Nephron (organoid): ENCODE results near the gene CRYAA.

Experiments used
- H3K27ac Mint-ChIP-seq, 3 experiments: 2 replicates each; pipeline ENCODE4 v1.8.0; 2020; ENCODE audit warnings: mixed read lengths in 3 of 3, mild to moderate bottlenecking in 2 of 3, moderate library complexity in 1 of 3
- H3K27me3 Mint-ChIP-seq: 2 replicates; pipeline ENCODE4 v1.8.0; 2021; ENCODE audit warnings: low read depth, mild to moderate bottlenecking, moderate library complexity, mixed read lengths
- H3K36me3 Mint-ChIP-seq: 2 replicates; pipeline ENCODE4 v1.8.0; 2020; ENCODE audit warnings: low read depth, mixed read lengths
- H3K4me1 Mint-ChIP-seq: 2 replicates; pipeline ENCODE4 v1.8.0; 2020; ENCODE audit warnings: mixed read lengths
- H3K4me3 Mint-ChIP-seq, 3 experiments: 2 replicates each; pipeline ENCODE4 v1.8.0; 2020; ENCODE audit warnings: mild to moderate bottlenecking in 3 of 3, mixed read lengths in 3 of 3, moderate library complexity in 2 of 3
- H3K9me3 Mint-ChIP-seq: 2 replicates; pipeline ENCODE4 v1.8.0; 2020; ENCODE audit warnings: mixed read lengths
- CTCF ChIP-seq, 3 experiments: fragments of 200-600 bp; sonication (generic); IDR thresholded peaks; one replicate each; pipeline ENCODE4 v1.5.0; 2021; ENCODE audit warnings: antibody characterized with exemption in 3 of 3; ENCODE audit not compliant: unreplicated experiment in 3 of 3

CRYAA gene

DNA sequence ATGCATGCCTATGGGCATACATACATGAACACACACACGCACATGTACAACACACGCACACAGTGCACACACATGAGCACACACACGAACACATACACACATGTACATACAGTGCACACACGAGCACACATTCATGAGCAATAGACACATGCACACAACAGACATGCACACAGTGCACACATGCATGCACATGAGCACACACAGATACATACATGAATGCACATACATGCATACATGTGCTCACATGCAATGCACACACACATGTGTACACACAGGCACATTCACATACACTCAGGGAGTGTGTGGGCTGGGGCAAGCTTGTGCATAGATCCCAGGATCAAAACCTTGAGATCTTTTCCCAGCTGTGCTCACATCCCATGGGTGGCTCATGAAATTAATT is 18.9 kb downstream of the CRYAA start:
- Mint-ChIP-seq H3K9me3 (no peaks in the 10 kb centered on the region), H3K27ac (no peak overlapping the region), H3K4me1 (no peaks in the 10 kb centered on the region), H3K36me3 (no peaks in the 10 kb centered on the region), H3K4me3 (no peak overlapping the region), H3K27me3 (peaks cover 25% of the 10 kb centered on the region)
- TF ChIP-seq CTCF (IDR thresholded peaks at IDR 0.05; ENCODE audit: unreplicated experiment in 3 of 3): no peak

DNA sequence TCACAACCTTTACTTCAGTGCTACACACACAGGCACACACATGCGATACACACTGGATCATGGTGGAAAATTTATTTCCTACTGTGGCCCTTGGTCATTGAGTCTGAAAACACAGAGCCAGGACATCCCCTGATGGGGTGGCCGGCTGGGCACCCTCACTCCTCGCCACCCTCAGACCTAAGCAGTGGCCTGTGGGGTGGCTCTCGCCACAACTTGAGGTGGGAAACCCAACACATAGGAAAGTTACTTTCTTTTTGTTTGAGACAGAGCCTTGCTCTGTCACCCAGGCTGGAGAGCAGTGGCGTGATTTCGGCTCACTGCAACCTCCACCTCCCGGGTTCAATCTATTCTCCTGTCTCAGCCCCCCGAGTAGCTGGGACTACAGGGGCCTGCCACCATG is 19.4 kb downstream of the CRYAA start:
- no peak for TF ChIP-seq CTCF (IDR thresholded peaks at IDR 0.05; ENCODE audit: unreplicated experiment in 3 of 3)
- H3K27ac Mint-ChIP-seq: no peak overlapping the region
- peaks cover 27% of the 10 kb centered on the region for H3K27me3 Mint-ChIP-seq
- H3K36me3 Mint-ChIP-seq: peaks cover under 1% of the 10 kb centered on the region
- H3K4me3 Mint-ChIP-seq: no peak overlapping the region
- no peaks in the 10 kb centered on the region for H3K4me1 Mint-ChIP-seq
- no peaks in the 10 kb centered on the region for H3K9me3 Mint-ChIP-seq

DNA sequence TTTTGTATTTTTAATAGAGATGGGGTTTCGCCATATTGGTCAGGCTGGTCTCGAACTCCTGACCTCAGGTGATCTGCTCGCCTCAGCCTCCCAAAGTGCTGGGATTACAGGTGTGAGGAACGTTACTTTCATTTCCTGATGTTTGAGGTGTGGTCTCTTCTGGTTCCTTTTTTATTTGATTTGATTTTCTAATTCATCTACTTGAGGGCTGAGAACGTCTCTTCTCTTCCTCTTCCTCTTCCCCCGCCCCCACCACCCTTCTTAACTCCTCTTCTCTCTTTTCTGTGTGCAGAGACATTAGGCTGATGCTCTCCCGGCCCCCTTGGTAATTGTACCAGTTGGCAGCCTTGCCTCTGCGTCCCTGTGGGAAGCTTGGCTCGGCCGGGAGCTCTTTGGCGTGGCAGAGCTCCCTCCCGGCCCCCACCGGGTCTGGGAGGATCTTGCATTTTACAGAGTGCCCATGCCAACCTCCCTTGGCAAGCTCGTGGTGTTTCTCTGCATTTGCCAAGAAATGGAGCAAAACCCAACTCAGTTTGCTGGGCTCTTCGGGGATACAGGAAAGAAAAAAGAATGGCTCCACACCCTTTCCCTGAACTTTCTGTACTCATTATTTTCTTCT is 19.9 kb downstream of the CRYAA start:
- no peak overlapping the region for H3K4me3 Mint-ChIP-seq
- H3K9me3 Mint-ChIP-seq: no peaks in the 10 kb centered on the region
- peaks cover 3% of the 10 kb centered on the region for H3K36me3 Mint-ChIP-seq
- peaks cover 30% of the 10 kb centered on the region for H3K27me3 Mint-ChIP-seq
- H3K27ac Mint-ChIP-seq: no peak overlapping the region
- H3K4me1 Mint-ChIP-seq: no peaks in the 10 kb centered on the region
- no peak for TF ChIP-seq CTCF (IDR thresholded peaks at IDR 0.05; ENCODE audit: unreplicated experiment in 3 of 3)

DNA sequence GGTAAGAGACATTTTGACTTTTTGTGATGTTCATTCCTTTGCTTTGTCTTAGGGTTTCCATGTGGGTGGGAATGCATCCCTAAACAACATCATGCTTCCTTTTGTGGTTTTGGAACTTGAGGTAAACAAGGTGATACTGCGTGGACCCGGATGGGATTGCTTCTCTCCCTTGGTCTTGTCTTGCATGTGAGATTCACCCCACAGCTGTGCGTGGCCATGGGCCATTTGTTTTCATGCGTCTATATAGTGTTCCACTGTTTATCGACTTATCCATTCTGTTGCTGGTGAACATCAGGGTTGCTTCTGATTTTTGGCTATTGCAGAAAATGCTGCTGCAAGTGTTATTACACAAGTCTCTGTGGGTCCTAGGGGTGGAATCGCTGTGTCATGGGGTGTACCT is 21.1 kb downstream of the CRYAA start:
- H3K4me1 Mint-ChIP-seq: peaks cover 10% of the 10 kb centered on the region
- H3K9me3 Mint-ChIP-seq: no peaks in the 10 kb centered on the region
- peaks cover 41% of the 10 kb centered on the region for H3K27me3 Mint-ChIP-seq
- no peak overlapping the region for H3K4me3 Mint-ChIP-seq
- peaks cover 3% of the 10 kb centered on the region for H3K36me3 Mint-ChIP-seq
- no peak for TF ChIP-seq CTCF (IDR thresholded peaks at IDR 0.05; ENCODE audit: unreplicated experiment in 3 of 3)
- H3K27ac Mint-ChIP-seq: no peak overlapping the region

- peaks cover 3% of the 10 kb centered on the region for H3K36me3 Mint-ChIP-seq
- H3K4me3 Mint-ChIP-seq: no peak overlapping the region
- TF ChIP-seq CTCF (IDR thresholded peaks at IDR 0.05; ENCODE audit: unreplicated experiment in 3 of 3): no peak
- H3K27me3 Mint-ChIP-seq: peaks cover 41% of the 10 kb centered on the region
- no peaks in the 10 kb centered on the region for H3K9me3 Mint-ChIP-seq
- peaks cover 15% of the 10 kb centered on the region for H3K4me1 Mint-ChIP-seq
- H3K27ac Mint-ChIP-seq: no peak overlapping the region
These were observed 21.7 kb downstream of the CRYAA start for GRCh38 chr21:43190544-43190943.

DNA sequence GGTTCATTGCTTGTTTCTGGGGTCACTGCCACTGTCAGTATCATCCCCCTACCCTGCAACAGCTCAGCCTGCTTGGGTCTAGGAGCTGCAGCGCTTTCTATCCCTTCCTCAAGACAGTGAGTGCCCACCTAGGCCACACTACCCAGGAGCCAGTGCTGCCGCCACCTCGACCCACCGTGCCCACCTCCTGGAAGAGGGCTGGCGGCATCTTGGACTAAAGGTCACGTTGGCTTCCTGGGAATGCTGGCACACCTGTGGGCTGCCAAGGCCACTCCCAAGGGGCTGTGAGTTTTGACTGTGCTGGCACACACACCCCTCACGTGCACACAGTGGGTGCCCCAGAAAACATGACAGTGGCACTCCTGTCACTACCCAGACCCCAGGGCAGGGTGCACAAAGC is 22.1 kb downstream of the CRYAA start:
- no peak for TF ChIP-seq CTCF (IDR thresholded peaks at IDR 0.05; ENCODE audit: unreplicated experiment in 3 of 3)
- peaks cover 19% of the 10 kb centered on the region for H3K4me1 Mint-ChIP-seq

More for the DNA sequence above, 22.1 kb downstream of the CRYAA start:
- no peaks in the 10 kb centered on the region for H3K9me3 Mint-ChIP-seq
- H3K27me3 Mint-ChIP-seq: peaks cover 41% of the 10 kb centered on the region
- H3K27ac Mint-ChIP-seq: no peak overlapping the region
- no peak overlapping the region for H3K4me3 Mint-ChIP-seq
- H3K36me3 Mint-ChIP-seq: peaks cover 3% of the 10 kb centered on the region
